Measurements from ENCODE around the gene ASTN1. TPM values are rescaled to one million over a fixed set of nuclear protein-coding genes. Genes with fewer than 3 reads are reported as not detected.
"Not testable (repeated sequence)": the region's sequence is repeated elsewhere in the genome, so short reads cannot be mapped to it uniquely, and the experiment has no call there.

Gene ASTN1
- total RNA-seq, 1 experiment from 2014 or later = 0.85 TPM

- DNase-seq (ENCODE audit: low spot score) = no peak
Measured at GRCh38 chr1:177106614-177107365, 57.7 kb downstream of the ASTN1 start.

- no peak for DNase-seq (ENCODE audit: low spot score)
Measured at GRCh38 chr1:177106196-177106595, 58.3 kb downstream of the ASTN1 start.

- no peak for DNase-seq (ENCODE audit: low spot score)
Measured at GRCh38 chr1:177103005-177103852, 61.3 kb downstream of the ASTN1 start.

- DNase-seq (ENCODE audit: low spot score) = no peak
Measured at GRCh38 chr1:177092001-177092400, 72.5 kb downstream of the ASTN1 start.

GRCh38 chr1:177091040-177091439 lies 73.5 kb downstream of the ASTN1 start:
- DNase-seq (ENCODE audit: low spot score) = no peak

- DNase-seq (ENCODE audit: low spot score) = no peak
Measured at GRCh38 chr1:177088966-177089365, 75.5 kb downstream of the ASTN1 start.

GRCh38 chr1:177082855-177083693 lies 81.4 kb downstream of the ASTN1 start:
- DNase-seq (ENCODE audit: low spot score) = no peak

- DNase-seq (ENCODE audit: low spot score) = no peak
Measured at GRCh38 chr1:177080564-177080963, 83.9 kb downstream of the ASTN1 start.

- no peak for DNase-seq (ENCODE audit: low spot score)
Measured at GRCh38 chr1:177077734-177078499, 86.6 kb downstream of the ASTN1 start.

- DNase-seq (ENCODE audit: low spot score) = no peak
Measured at GRCh38 chr1:177077006-177077405, 87.5 kb downstream of the ASTN1 start.

GRCh38 chr1:177074811-177075210 lies 89.7 kb downstream of the ASTN1 start:
- DNase-seq (ENCODE audit: low spot score) = not testable (repeated sequence)

- no peak for DNase-seq (ENCODE audit: low spot score)
Measured at GRCh38 chr1:177069490-177069889, 95.0 kb downstream of the ASTN1 start.

GRCh38 chr1:177067752-177068410 lies 96.6 kb downstream of the ASTN1 start:
- DNase-seq (ENCODE audit: low spot score) = no peak

- DNase-seq (ENCODE audit: low spot score) = no peak
Measured at GRCh38 chr1:177065430-177065829, 99.1 kb downstream of the ASTN1 start.

GRCh38 chr1:177063648-177064047 lies 100.9 kb downstream of the ASTN1 start:
- DNase-seq (ENCODE audit: low spot score) = no peak

GRCh38 chr1:177054542-177054941 lies 110.0 kb downstream of the ASTN1 start:
- DNase-seq (ENCODE audit: low spot score) = no peak

- DNase-seq (ENCODE audit: low spot score) = no peak
Measured at GRCh38 chr1:177053648-177054047, 110.9 kb downstream of the ASTN1 start.

GRCh38 chr1:177048314-177049069 lies 116.0 kb downstream of the ASTN1 start:
- no peak for DNase-seq (ENCODE audit: low spot score)

GRCh38 chr1:177045151-177045550 lies 119.4 kb downstream of the ASTN1 start:
- no peak for DNase-seq (ENCODE audit: low spot score)

- no peak for DNase-seq (ENCODE audit: low spot score)
Measured at GRCh38 chr1:177044390-177044789, 120.1 kb downstream of the ASTN1 start.

Measured in H4 (cell line).